Measurements from ENCODE around the gene SPSB2.
"Not testable (repeated sequence)": the region's sequence is repeated elsewhere in the genome, so short reads cannot be mapped to it uniquely, and the experiment has no call there.

DNA sequence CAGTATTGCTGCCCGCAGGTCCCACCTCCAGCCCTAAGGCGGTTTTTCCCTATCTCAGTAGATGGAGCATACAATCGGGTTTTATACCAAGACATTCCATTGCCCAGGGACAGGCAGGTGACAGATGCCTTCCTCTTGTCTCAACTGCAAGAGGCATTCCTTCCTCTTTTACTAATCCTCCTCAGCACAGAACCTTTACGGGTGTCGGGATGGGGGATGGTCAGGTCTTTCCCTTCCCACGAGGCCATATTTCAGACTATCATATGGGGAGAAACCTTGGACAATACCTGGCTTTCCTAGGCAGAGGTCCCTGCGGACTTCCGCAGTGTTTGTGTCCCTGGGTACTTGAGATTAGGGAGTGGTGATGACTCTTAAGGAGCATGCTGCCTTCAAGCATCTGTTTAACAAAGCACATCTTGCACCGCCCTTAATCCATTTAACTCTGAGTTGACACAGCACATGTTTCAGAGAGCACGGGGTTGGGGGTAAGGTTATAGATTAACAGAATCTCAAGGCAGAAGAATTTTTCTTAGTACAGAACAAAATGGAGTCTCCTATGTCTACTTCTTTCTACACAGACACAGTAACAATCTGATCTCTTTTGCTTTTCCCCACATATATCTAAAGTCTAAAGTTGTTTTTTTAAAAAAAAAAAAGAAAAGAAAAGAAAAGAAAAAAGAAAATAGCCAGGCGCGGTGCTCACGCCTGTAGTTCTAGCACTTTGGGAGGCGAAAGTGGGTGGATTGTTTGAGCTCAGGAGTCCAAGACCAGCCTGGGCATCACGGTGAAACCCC is 13.3 kb upstream of the SPSB2 start:
- not testable (repeated sequence) for TF ChIP-seq POLR2A, CTCF (IDR thresholded peaks at IDR 0.05)

Measured in heart left ventricle (tissue), 13 donors.